H9 (cell line): ENCODE measurements around the gene ADCY5. TPM values are rescaled to one million over a fixed set of nuclear protein-coding genes. Genes with fewer than 3 reads are reported as not detected.

Experiments used
- DNase-seq: peaks from one replicate; pipeline ENCODE4 v3.0.0-alpha.2; 2017
- H2AFZ ChIP-seq: one replicate; pipeline ENCODE4 v1.6.1; 2013; ENCODE audit warnings: mild to moderate bottlenecking, low read length, control low read depth, moderate library complexity
- H2AK5ac ChIP-seq: 2 replicates; pipeline ENCODE4 v1.6.1; 2013; ENCODE audit warnings: low read length, control low read depth, mixed read lengths; ENCODE audit not compliant: insufficient read length
- H2BK120ac ChIP-seq: one replicate; pipeline ENCODE4 v1.6.1; 2013; ENCODE audit warnings: low read depth, mild to moderate bottlenecking, low read length, control low read depth, inconsistent platforms; ENCODE audit not compliant: poor library complexity, severe bottlenecking
- H2BK12ac ChIP-seq: 2 replicates; pipeline ENCODE4 v1.6.1; 2013; ENCODE audit warnings: low read length, control low read depth, mixed read lengths, low read depth; ENCODE audit not compliant: insufficient read length
- H2BK15ac ChIP-seq: 2 replicates; pipeline ENCODE4 v1.6.1; 2013; ENCODE audit warnings: low read depth, low read length, control low read depth
- H2BK20ac ChIP-seq: one replicate; pipeline ENCODE4 v1.6.1; 2013; ENCODE audit warnings: low read depth, mild to moderate bottlenecking, low read length, control low read depth, inconsistent platforms; ENCODE audit not compliant: poor library complexity, severe bottlenecking
- H2BK5ac ChIP-seq: 2 replicates; pipeline ENCODE4 v1.6.1; 2013; ENCODE audit warnings: low read length, control low read depth, mixed read lengths; ENCODE audit not compliant: insufficient read length
- H3K14ac ChIP-seq: 2 replicates; pipeline ENCODE4 v1.6.1; 2013; ENCODE audit warnings: low read length, control low read depth; ENCODE audit not compliant: insufficient read depth
- H3K18ac ChIP-seq: 2 replicates; pipeline ENCODE4 v1.6.1; 2013; ENCODE audit warnings: low read depth, mild to moderate bottlenecking, mixed read lengths, low read length, control low read depth; ENCODE audit not compliant: insufficient read length
- H3K23ac ChIP-seq: 2 replicates; pipeline ENCODE4 v1.6.1; 2013; ENCODE audit warnings: low read length, control low read depth, mixed read lengths, low read depth; ENCODE audit not compliant: insufficient read length
- H3K23me2 ChIP-seq: 2 replicates; pipeline ENCODE4 v1.6.1; 2013; ENCODE audit warnings: low read depth, mild to moderate bottlenecking, mixed read lengths, low read length, control low read depth; ENCODE audit not compliant: insufficient read length, poor library complexity, severe bottlenecking
- H3K27ac ChIP-seq: 2 replicates; pipeline ENCODE4 v1.5.1; 2013; ENCODE audit warnings: low read length, control low read depth, mixed read lengths, low read depth; ENCODE audit not compliant: insufficient read length
- H3K27me3 ChIP-seq: 2 replicates; pipeline ENCODE4 v1.6.1; 2013; ENCODE audit warnings: low read length, control low read depth, inconsistent platforms; ENCODE audit not compliant: insufficient read depth
- H3K4ac ChIP-seq: 2 replicates; pipeline ENCODE4 v1.6.1; 2013; ENCODE audit warnings: low read depth, mild to moderate bottlenecking, control low read depth, inconsistent platforms, low read length, moderate library complexity
- H3K4me1 ChIP-seq: 2 replicates; pipeline ENCODE4 v1.6.1; 2013; ENCODE audit warnings: low read length, control low read depth, inconsistent platforms; ENCODE audit not compliant: insufficient read depth
- H3K4me2 ChIP-seq: 2 replicates; pipeline ENCODE4 v1.6.1; 2013; ENCODE audit warnings: low read length, control low read depth, mixed read lengths; ENCODE audit not compliant: insufficient read length, insufficient read depth
- H3K56ac ChIP-seq: 2 replicates; pipeline ENCODE4 v1.6.1; 2013; ENCODE audit warnings: low read depth, mild to moderate bottlenecking, mixed read lengths, low read length, control low read depth; ENCODE audit not compliant: insufficient read length
- H3K79me1 ChIP-seq: 2 replicates; pipeline ENCODE4 v1.6.1; 2013; ENCODE audit warnings: low read depth, mild to moderate bottlenecking, moderate library complexity, low read length, control low read depth, inconsistent platforms; ENCODE audit not compliant: insufficient read depth, poor library complexity, severe bottlenecking
- H3K79me2 ChIP-seq: 2 replicates; pipeline ENCODE4 v1.6.1; 2013; ENCODE audit warnings: low read length, control low read depth, inconsistent platforms; ENCODE audit not compliant: insufficient read depth
- H3K9ac ChIP-seq: 2 replicates; pipeline ENCODE4 v1.6.1; 2013; ENCODE audit warnings: low read length, control low read depth, mixed read lengths; ENCODE audit not compliant: insufficient read length; ENCODE audit errors: extremely low read depth
- H3K9me3 ChIP-seq: one replicate; pipeline ENCODE4 v1.6.1; 2013; ENCODE audit warnings: low read depth, low read length, inconsistent platforms; ENCODE audit not compliant: control insufficient read depth
- H3T11ph ChIP-seq: one replicate; pipeline ENCODE4 v1.6.1; 2013; ENCODE audit warnings: mild to moderate bottlenecking, low read length, control low read depth, inconsistent platforms
- H4K20me1 ChIP-seq: one replicate; pipeline ENCODE4 v1.6.1; 2013; ENCODE audit not compliant: control insufficient read depth, insufficient read length, insufficient read depth
- H4K5ac ChIP-seq: 2 replicates; pipeline ENCODE4 v1.6.1; 2013; ENCODE audit warnings: low read depth, mild to moderate bottlenecking, mixed read lengths, low read length, control low read depth; ENCODE audit not compliant: insufficient read length
- H4K8ac ChIP-seq: replicated peaks from 2 replicates; pipeline ENCODE4 v1.6.1; 2013; ENCODE audit warnings: low read length, control low read depth, mixed read lengths, low read depth; ENCODE audit not compliant: insufficient read length
- H4K91ac ChIP-seq: 2 replicates; pipeline ENCODE4 v1.6.1; 2013; ENCODE audit warnings: low read depth, mild to moderate bottlenecking, moderate library complexity, mixed read lengths, low read length, control low read depth; ENCODE audit not compliant: insufficient read length
- H3K27ac Mint-ChIP-seq, 3 experiments: 2 replicates in 2 of 3; 3 replicates in 1 of 3; pipeline ENCODE4 v1.8.0; 2020 to 2021; ENCODE audit warnings: mixed read lengths in 3 of 3, mild to moderate bottlenecking in 1 of 3, moderate library complexity in 1 of 3
- H3K27me3 Mint-ChIP-seq: 2 replicates; pipeline ENCODE4 v1.8.0; 2021; ENCODE audit warnings: low read depth, mild to moderate bottlenecking, moderate library complexity, mixed read lengths
- H3K36me3 Mint-ChIP-seq, 3 experiments: 2 replicates in 2 of 3; 3 replicates in 1 of 3; pipeline ENCODE4 v1.8.0; 2020 to 2021; ENCODE audit warnings: low read depth in 3 of 3, mixed read lengths in 3 of 3; ENCODE audit not compliant: insufficient read depth in 1 of 3
- H3K4me1 Mint-ChIP-seq, 2 experiments: 2 replicates each; pipeline ENCODE4 v1.8.0; 2020; ENCODE audit warnings: mixed read lengths in 2 of 2
- H3K4me3 Mint-ChIP-seq, 2 experiments: 2 replicates in 1 of 2; 3 replicates in 1 of 2; pipeline ENCODE4 v1.8.0; 2020 to 2021; ENCODE audit warnings: mild to moderate bottlenecking in 2 of 2, mixed read lengths in 2 of 2, moderate library complexity in 1 of 2
- H3K9me3 Mint-ChIP-seq, 2 experiments: 2 replicates in 1 of 2; 3 replicates in 1 of 2; pipeline ENCODE4 v1.8.0; 2020; ENCODE audit warnings: mild to moderate bottlenecking in 2 of 2, mixed read lengths in 2 of 2, moderate library complexity in 1 of 2
- WGBS: extraction: QIAGEN DNeasy Blood & Tissue Kit; methylation state at CpG from one replicate; pipeline ENCODE4 v1.1.7; 2013; ENCODE audit warnings: missing lambda C conversion rate, low lambda C conversion rate, mixed read lengths; ENCODE audit not compliant: insufficient read length; ENCODE audit errors: extremely low coverage; 5-methylcytosine and 5-hydroxymethylcytosine counted together
- total RNA-seq: library from RNA; stranded (reverse); gene quantifications from 2 replicates; pipeline ENCODE4 v1.2.1, GENCODE V29; 2021
- TF ChIP-seq, protein P1 (sequence below): fragments of 200-600 bp; sonication (generic); conservative IDR thresholded peaks from 3 replicates; pipeline ENCODE4 v1.8.0; 2021; ENCODE audit warnings: antibody characterized with exemption, mild to moderate bottlenecking

Gene ADCY5
- total RNA-seq, 1 experiment from 2014 or later, result 5.0 TPM

DNA sequence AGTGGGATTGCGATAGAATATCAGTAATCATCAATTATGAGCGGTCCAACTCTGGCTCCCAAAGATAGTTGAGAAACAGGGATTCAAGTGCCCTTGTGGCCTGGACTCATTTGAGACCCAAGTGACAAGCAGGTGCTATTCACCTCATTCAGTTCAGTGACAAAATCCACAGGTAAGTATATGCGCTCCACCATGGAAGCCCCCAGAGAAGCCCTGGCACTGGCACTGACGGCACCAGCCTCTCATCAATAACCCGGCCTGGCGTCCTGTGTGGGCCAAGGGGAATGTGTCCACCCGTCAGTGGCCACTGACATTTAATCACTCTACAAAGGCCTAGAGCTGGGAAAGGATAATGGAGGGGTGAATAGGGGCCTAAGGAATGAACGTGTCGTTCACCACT is 117.2 kb downstream of the ADCY5 start:
- H2BK12ac ChIP-seq, result no peak overlapping the region
- no peak overlapping the region for H2BK120ac ChIP-seq
- no peak overlapping the region for H3K27ac Mint-ChIP-seq
- no peaks in the 10 kb centered on the region; a peak in 1 of 7 replicates for H3K36me3 Mint-ChIP-seq
- H2AK5ac ChIP-seq, result no peak overlapping the region
- H4K5ac ChIP-seq, result no peak overlapping the region
- no CpG with 5 or more reads among the region's 9 CpGs for WGBS
- no peak overlapping the region for H3K4ac ChIP-seq
- no peaks in the 10 kb centered on the region for H3K27me3 ChIP-seq
- H3K4me1 ChIP-seq, result no peaks in the 10 kb centered on the region
- H3K79me2 ChIP-seq, result no peaks in the 10 kb centered on the region
- H3K14ac ChIP-seq, result no peak overlapping the region
- no peaks in the 10 kb centered on the region for H3K79me1 ChIP-seq
- H4K20me1 ChIP-seq, result no peaks in the 10 kb centered on the region
- H3K9me3 ChIP-seq, result no peaks in the 10 kb centered on the region
- peaks cover 11 to 18% of the 10 kb centered on the region in 2 experiments for H3K4me1 Mint-ChIP-seq
- H3K18ac ChIP-seq, result no peak overlapping the region
- no peak overlapping the region for H3K4me3 Mint-ChIP-seq
- no peaks in the 10 kb centered on the region; a peak in 1 of 5 replicates for H3K9me3 Mint-ChIP-seq
- no peak overlapping the region for H4K8ac ChIP-seq
- H3K9ac ChIP-seq, result no peak overlapping the region
- no peak overlapping the region for H3K56ac ChIP-seq
- no peak overlapping the region for H3T11ph ChIP-seq
- no peak overlapping the region for H2BK20ac ChIP-seq
- no peak overlapping the region for H3K4me2 ChIP-seq
- H3K23ac ChIP-seq, result no peak overlapping the region
- H2AFZ ChIP-seq, result no peak overlapping the region
- no peak overlapping the region for H2BK5ac ChIP-seq
- TF ChIP-seq, protein P1, sequence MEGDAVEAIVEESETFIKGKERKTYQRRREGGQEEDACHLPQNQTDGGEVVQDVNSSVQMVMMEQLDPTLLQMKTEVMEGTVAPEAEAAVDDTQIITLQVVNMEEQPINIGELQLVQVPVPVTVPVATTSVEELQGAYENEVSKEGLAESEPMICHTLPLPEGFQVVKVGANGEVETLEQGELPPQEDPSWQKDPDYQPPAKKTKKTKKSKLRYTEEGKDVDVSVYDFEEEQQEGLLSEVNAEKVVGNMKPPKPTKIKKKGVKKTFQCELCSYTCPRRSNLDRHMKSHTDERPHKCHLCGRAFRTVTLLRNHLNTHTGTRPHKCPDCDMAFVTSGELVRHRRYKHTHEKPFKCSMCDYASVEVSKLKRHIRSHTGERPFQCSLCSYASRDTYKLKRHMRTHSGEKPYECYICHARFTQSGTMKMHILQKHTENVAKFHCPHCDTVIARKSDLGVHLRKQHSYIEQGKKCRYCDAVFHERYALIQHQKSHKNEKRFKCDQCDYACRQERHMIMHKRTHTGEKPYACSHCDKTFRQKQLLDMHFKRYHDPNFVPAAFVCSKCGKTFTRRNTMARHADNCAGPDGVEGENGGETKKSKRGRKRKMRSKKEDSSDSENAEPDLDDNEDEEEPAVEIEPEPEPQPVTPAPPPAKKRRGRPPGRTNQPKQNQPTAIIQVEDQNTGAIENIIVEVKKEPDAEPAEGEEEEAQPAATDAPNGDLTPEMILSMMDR, result no peak
- H3K27ac ChIP-seq, result no peak overlapping the region
- H4K91ac ChIP-seq, result no peak overlapping the region
- DNase-seq, result no peak
- H3K23me2 ChIP-seq, result no peaks in the 10 kb centered on the region
- no peak overlapping the region for H2BK15ac ChIP-seq
- peaks cover 2% of the 10 kb centered on the region for H3K27me3 Mint-ChIP-seq
